HCT116 (cell line): Measurements from ENCODE around the gene SMARCD2. TPM values are rescaled to one million over a fixed set of nuclear protein-coding genes. Genes with fewer than 3 reads are reported as not detected.

Experiments
- ATAC-seq: fragments of 200-7000 bp; cut with Tn5 transposase; 2 replicates; pipeline ENCODE4 v1.9.1; 2020; ENCODE audit warnings: mild to moderate bottlenecking, moderate library complexity
- BruUV-seq: library from RNA; stranded (reverse); fragments of 400-500 nt; replicated peaks from 2 replicates; lab custom pipeline; 2021; lab: Mats Ljungman, UMichigan
- CTCF ChIA-PET: fragments of 300-600 bp; sonication (Branson Sonifier 250); formaldehyde crosslinking; loops from one replicate; lab custom pipeline; 2021; ENCODE audit warnings: antibody characterized with exemption; lab: Charles Lee
- POLR2A ChIA-PET: fragments of 300-600, 350-600 bp; sonication (Branson Sonifier 250); formaldehyde crosslinking; loops from one replicate; lab custom pipeline; 2021; ENCODE audit warnings: antibody characterized with exemption; lab: Charles Lee
- RAD21 ChIA-PET, 2 experiments: fragments of 300-600 bp; sonication (Branson Sonifier 250); formaldehyde crosslinking; loops; one replicate each; lab custom pipeline; 2023; ENCODE audit warnings: low total read pairs in 2 of 2; ENCODE audit not compliant: uncharacterized antibody in 2 of 2, unreplicated experiment in 2 of 2, low non-redundant PET in 1 of 2; lab: Charles Lee
- DNase-seq: peaks from one replicate; pipeline ENCODE4 v3.0.0-alpha.2; 2010; ENCODE audit warnings: low read depth, low spot score
- H2AFZ ChIP-seq: fragments of 200-600 bp; shearing (Covaris generic), sonication (generic); 2 replicates; pipeline ENCODE4 v1.6.1; 2017; ENCODE audit warnings: low read depth, mixed run types, mixed read lengths, antibody characterized with exemption, low read length; ENCODE audit not compliant: poor library complexity, severe bottlenecking
- H3K27ac ChIP-seq: 2 replicates; pipeline ENCODE4 v1.5.1; 2012; ENCODE audit warnings: low read depth, low read length
- H3K27me3 ChIP-seq: fragments of 200-600 bp; sonication (generic); 2 replicates; pipeline ENCODE4 v1.6.1; 2016; ENCODE audit warnings: mixed run types, low read length, mixed read lengths; ENCODE audit not compliant: insufficient read depth
- H3K36me3 ChIP-seq, 2 experiments: fragments of 200-500 bp in 1 of 2; fragments of 200-600 bp in 1 of 2; sonication (Bioruptor generic) in 1 of 2; sonication (generic) in 1 of 2; 2 replicates each; pipeline versions ENCODE4 v1.5.1 to v1.6.1; 2014 to 2016; ENCODE audit warnings: low read length in 2 of 2, inconsistent platforms in 1 of 2, mixed read lengths in 1 of 2, mixed run types in 1 of 2; ENCODE audit not compliant: insufficient read depth in 2 of 2, control insufficient read depth in 1 of 2
- H3K4me1 ChIP-seq, 2 experiments: fragments of 200-600 bp in 1 of 2; sonication (generic) in 1 of 2; 2 replicates each; pipeline versions ENCODE4 v1.5.1 to v1.6.1; 2012 to 2017; ENCODE audit warnings: low read length in 2 of 2, inconsistent platforms in 1 of 2, mild to moderate bottlenecking in 1 of 2, mixed read lengths in 1 of 2, mixed run types in 1 of 2, moderate library complexity in 1 of 2; ENCODE audit not compliant: insufficient read depth in 2 of 2, control insufficient read depth in 1 of 2
- H3K4me2 ChIP-seq: fragments of 200-600 bp; sonication (generic); 2 replicates; pipeline ENCODE4 v1.6.1; 2017; ENCODE audit warnings: mixed run types, low read length, mixed read lengths
- H3K4me3 ChIP-seq, 2 experiments: fragments of 200-600 bp in 1 of 2; sonication (generic) in 1 of 2; replicated peaks in 1 of 2; 2 replicates each; pipeline ENCODE4 v1.5.1; 2011 to 2016; ENCODE audit warnings: low read length in 2 of 2, control low read depth in 1 of 2, low read depth in 1 of 2, mild to moderate bottlenecking in 1 of 2, mixed read lengths in 1 of 2, mixed run types in 1 of 2
- H3K79me2 ChIP-seq: fragments of 200-600 bp; sonication (generic); 2 replicates; pipeline ENCODE4 v1.6.1; 2017; ENCODE audit warnings: mild to moderate bottlenecking, mixed run types, low read length, moderate library complexity, mixed read lengths; ENCODE audit not compliant: insufficient read depth
- H3K9ac ChIP-seq: fragments of 200-600 bp; sonication (generic); 2 replicates; pipeline ENCODE4 v1.6.1; 2016; ENCODE audit warnings: low read length, mixed read lengths
- H3K9me2 ChIP-seq: fragments of 200-600 bp; sonication (generic), shearing (Covaris generic); 2 replicates; pipeline ENCODE4 v1.6.1; 2017; ENCODE audit warnings: mixed run types, mild to moderate bottlenecking, moderate library complexity; ENCODE audit not compliant: insufficient read depth
- H3K9me3 ChIP-seq, 2 experiments: fragments of 200-500 bp in 1 of 2; fragments of 200-600 bp in 1 of 2; sonication (Bioruptor generic) in 1 of 2; sonication (generic) in 1 of 2; 2 replicates each; pipeline ENCODE4 v1.6.1; 2014 to 2017; ENCODE audit warnings: low read length in 2 of 2, mixed read lengths in 2 of 2, inconsistent platforms in 1 of 2, low read depth in 1 of 2, mild to moderate bottlenecking in 1 of 2, mixed run types in 1 of 2, moderate library complexity in 1 of 2; ENCODE audit not compliant: control insufficient read depth in 1 of 2, insufficient read depth in 1 of 2
- H4K20me1 ChIP-seq: fragments of 200-600 bp; sonication (generic), shearing (Covaris generic); 2 replicates; pipeline ENCODE4 v1.6.1; 2017; ENCODE audit warnings: mixed run types, mild to moderate bottlenecking, moderate library complexity; ENCODE audit not compliant: insufficient read depth
- FOSL1 ChIP-seq: IDR thresholded peaks from 2 replicates; pipeline ENCODE4 v1.6.1; 2012; ENCODE audit warnings: low read depth
- JUND ChIP-seq: IDR thresholded peaks from 2 replicates; pipeline ENCODE4 v1.6.1; 2012
- POLR2A ChIP-seq: IDR thresholded peaks from 2 replicates; pipeline ENCODE4 v1.7.0; 2011; ENCODE audit warnings: borderline replicate concordance; ENCODE audit not compliant: insufficient read depth, insufficient read length; ENCODE audit errors: extremely low read depth
- POLR2AphosphoS5 ChIP-seq: IDR thresholded peaks from 2 replicates; pipeline ENCODE4 v1.6.1; 2011; ENCODE audit warnings: mild to moderate bottlenecking, low read depth, low read length, moderate library complexity
- RAD21 ChIP-seq: IDR thresholded peaks from 2 replicates; pipeline ENCODE4 v1.6.1; 2012; ENCODE audit warnings: low read depth, mild to moderate bottlenecking
- REST ChIP-seq: IDR thresholded peaks from 2 replicates; pipeline ENCODE4 v1.6.1; 2012; ENCODE audit warnings: low read depth
- SRF ChIP-seq: IDR thresholded peaks from 2 replicates; pipeline ENCODE4 v1.6.1; 2012; ENCODE audit warnings: low read depth
- TCF7L2 ChIP-seq: IDR thresholded peaks from 2 replicates; pipeline ENCODE4 v1.7.0; 2011; ENCODE audit warnings: borderline replicate concordance, inconsistent platforms; ENCODE audit not compliant: insufficient read depth, insufficient read length; ENCODE audit errors: extremely low read depth
- YY1 ChIP-seq: IDR thresholded peaks from 2 replicates; pipeline ENCODE4 v1.6.1; 2011; ENCODE audit warnings: low read length, low read depth, moderate library complexity, mild to moderate bottlenecking; ENCODE audit not compliant: insufficient replicate concordance; ENCODE audit errors: extremely low read depth
- ZNF274 ChIP-seq: fragments of 200-500 bp; sonication (Bioruptor generic); IDR thresholded peaks from 2 replicates; pipeline ENCODE4 v1.6.1; 2014; ENCODE audit warnings: mild to moderate bottlenecking, low read depth, low read length, inconsistent platforms
- intact Hi-C: fragments of 100-400 bp; cut with micrococcal nuclease; formaldehyde crosslinking; loops from 2 replicates; pipeline ENCODE4 v1.10.0; 2022
- total RNA-seq: library from RNA; stranded (reverse); gene quantifications from one replicate; pipeline ENCODE4 v1.2.1, GENCODE V29; 2021; ENCODE audit not compliant: unreplicated experiment
- TF ChIP-seq, protein P1 (sequence below): IDR thresholded peaks from 2 replicates; pipeline ENCODE4 v1.6.1; 2011; ENCODE audit warnings: mild to moderate bottlenecking, low read length, moderate library complexity; ENCODE audit not compliant: insufficient replicate concordance; ENCODE audit errors: extremely low read depth
- TF ChIP-seq, protein P2 (sequence below): IDR thresholded peaks from 2 replicates; pipeline ENCODE4 v1.6.1; 2012

SMARCD2 gene
- total RNA-seq, 1 experiment from 2014 or later: 168 TPM

- H2AFZ ChIP-seq: no peak overlapping the region
- intact Hi-C loops: loop anchor here (5.0 kb wide), 1 partner anchor 218 kb away; the partner anchor contains the start of gene MAP3K3
- no peak for ATAC-seq
- H3K4me1 ChIP-seq: peaks cover 40 to 46% of the 10 kb centered on the region in 2 experiments
- RAD21 ChIA-PET: no interaction called here
- H3K36me3 ChIP-seq: peaks cover 9 to 18% of the 10 kb centered on the region in 2 experiments; a peak in 3 of 4 replicates
- no peaks in the 10 kb centered on the region for H3K9me2 ChIP-seq
- no TSS peak for BruUV-seq
- H3K27ac ChIP-seq: peak overlapping the region; percentile 96
- H3K79me2 ChIP-seq: peaks cover 60% of the 10 kb centered on the region
- H3K4me2 ChIP-seq: peak overlapping the region; percentile 89
- TF ChIP-seq JUND: no peak
- TF ChIP-seq ZNF274: no peak
- no peak for TF ChIP-seq FOSL1
- TF ChIP-seq POLR2AphosphoS5: no peak
- TF ChIP-seq, protein P1, sequence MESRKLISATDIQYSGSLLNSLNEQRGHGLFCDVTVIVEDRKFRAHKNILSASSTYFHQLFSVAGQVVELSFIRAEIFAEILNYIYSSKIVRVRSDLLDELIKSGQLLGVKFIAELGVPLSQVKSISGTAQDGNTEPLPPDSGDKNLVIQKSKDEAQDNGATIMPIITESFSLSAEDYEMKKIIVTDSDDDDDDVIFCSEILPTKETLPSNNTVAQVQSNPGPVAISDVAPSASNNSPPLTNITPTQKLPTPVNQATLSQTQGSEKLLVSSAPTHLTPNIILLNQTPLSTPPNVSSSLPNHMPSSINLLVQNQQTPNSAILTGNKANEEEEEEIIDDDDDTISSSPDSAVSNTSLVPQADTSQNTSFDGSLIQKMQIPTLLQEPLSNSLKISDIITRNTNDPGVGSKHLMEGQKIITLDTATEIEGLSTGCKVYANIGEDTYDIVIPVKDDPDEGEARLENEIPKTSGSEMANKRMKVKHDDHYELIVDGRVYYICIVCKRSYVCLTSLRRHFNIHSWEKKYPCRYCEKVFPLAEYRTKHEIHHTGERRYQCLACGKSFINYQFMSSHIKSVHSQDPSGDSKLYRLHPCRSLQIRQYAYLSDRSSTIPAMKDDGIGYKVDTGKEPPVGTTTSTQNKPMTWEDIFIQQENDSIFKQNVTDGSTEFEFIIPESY: no peak
- no peak for TF ChIP-seq SRF
- TF ChIP-seq REST: no peak
- no peak for TF ChIP-seq YY1
- TF ChIP-seq RAD21: no peak
- no peak for TF ChIP-seq POLR2A
- TF ChIP-seq, protein P2, sequence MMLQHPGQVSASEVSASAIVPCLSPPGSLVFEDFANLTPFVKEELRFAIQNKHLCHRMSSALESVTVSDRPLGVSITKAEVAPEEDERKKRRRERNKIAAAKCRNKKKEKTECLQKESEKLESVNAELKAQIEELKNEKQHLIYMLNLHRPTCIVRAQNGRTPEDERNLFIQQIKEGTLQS: no peak
- no peak for TF ChIP-seq TCF7L2
- TF ChIP-seq, all 23 proteins: peak for 0
- DNase-seq: no peak
- H3K4me3 ChIP-seq: peak overlapping the region; percentile 92 to 95
- no peaks in the 10 kb centered on the region for H3K9me3 ChIP-seq
- H3K9ac ChIP-seq: peak overlapping the region; percentile 98
- POLR2A ChIA-PET: interaction anchor here (1.2 kb wide), 1 partner anchor 10 kb away, joined by 3 read pairs; no protein-coding TSS in a partner anchor
- no peaks in the 10 kb centered on the region for H4K20me1 ChIP-seq
- CTCF ChIA-PET: interaction anchor here (1.3 to 1.9 kb wide), 2 partner anchors 8 to 25 kb away, joined by 6 to 7 read pairs; no protein-coding TSS in a partner anchor
- no peaks in the 10 kb centered on the region for H3K27me3 ChIP-seq
Observed at GRCh38 chr17:63840591-63841349, 1.7 kb downstream of the SMARCD2 start.
